Measurements from ENCODE around the gene ZNF367. TPM values are rescaled to one million over a fixed set of nuclear protein-coding genes. Genes with fewer than 3 reads are reported as not detected.

Gene ZNF367
- total and polyA plus RNA-seq, 9 of the 15 experiments (the other 6 are each of a cell fraction or from before 2014, with no cell fraction given): 2.7 to 14.4 (median 10.0) TPM

- H3K27ac ChIP-seq (ENCODE audit: extremely low read depth, low read depth, low read length): no peak overlapping the region
- H3K36me3 ChIP-seq (ENCODE audit: control insufficient read depth, insufficient read depth, low read length): no peaks in the 10 kb centered on the region
- DNase-seq (ENCODE audit: extremely low read depth in 1 of 4, low spot score in 3 of 4): no peak
- no peaks in the 10 kb centered on the region; the same call in 2 of the 3 replicates for H3K79me2 ChIP-seq (ENCODE audit: control insufficient read depth, insufficient read depth, low read length)
- H3K9me3 ChIP-seq (replicated peaks; ENCODE audit: control insufficient read depth, insufficient read depth, low read depth, low read length): no peaks in the 10 kb centered on the region
- 0 out of 4 replicates have a peak overlapping the region, but pooled peaks of 1 of the 2 experiments have one; percentile 14 for H3K9ac ChIP-seq (ENCODE audit: insufficient read depth in 1 of 2, low read depth in 2 of 2, low read length in 2 of 2)
- peaks cover 2 to 14% of the 10 kb centered on the region in 2 experiments; a peak in 2 of 5 replicates for H3K27me3 ChIP-seq (ENCODE audit: control insufficient read depth in 2 of 2, insufficient read depth in 2 of 2, low read length in 2 of 2)
- in situ Hi-C loops (cut with MboI): loop anchor here (25.0 kb wide), 1 partner anchor 213 kb away; the partner anchor contains the start of gene PRXL2C
- no peaks in the 10 kb centered on the region for H3K9me1 ChIP-seq (ENCODE audit: control insufficient read depth, insufficient read depth, low read length)
- ChIA-PET POLR2A (interaction anchor here (0.5 to 1.8 kb wide), 7 partner anchors 7 to 276 kb away, joined by 3 to 9 read pairs (median 5); no protein-coding TSS in a partner anchor), CTCF (ENCODE audit: low intra/inter-chr PET ratio) (no interaction called here)
- FAIRE-seq: no peak
- BruUV-seq (replicated peaks): no TSS peak
- peaks cover 2 to 18% of the 10 kb centered on the region in 2 experiments; a peak in 3 of 5 replicates for H3K4me1 ChIP-seq (replicated peaks in 1 of 2; ENCODE audit: control insufficient read depth in 2 of 2, insufficient read depth in 2 of 2, low read length in 2 of 2)
- peak overlapping the region; percentile 95 for H2AFZ ChIP-seq (ENCODE audit: low read depth, low read length)
- intact Hi-C loops (cut with micrococcal nuclease): loop anchor here (10.0 kb wide), 2 partner anchors 125 to 655 kb away; no protein-coding TSS in a partner anchor
- H3K4me3 ChIP-seq: peak overlapping the region; percentile 58
- no peaks in the 10 kb centered on the region for H4K20me1 ChIP-seq (replicated peaks; ENCODE audit: control insufficient read depth, insufficient read depth, low read length)
- peak; percentile 16 for ATAC-seq
- peak overlapping the region; percentile 97 for H3K4me2 ChIP-seq (ENCODE audit: insufficient read depth, low read length)
- no peak for TF ChIP-seq CHD4 (IDR thresholded peaks at IDR 0.05; ENCODE audit: insufficient read depth, insufficient replicate concordance, low read depth, low read length, poor library complexity, severe bottlenecking)
- no peak for TF ChIP-seq CHD2 (IDR thresholded peaks at IDR 0.05; ENCODE audit: low read depth, low read length)
- TF ChIP-seq RBM25 (IDR thresholded peaks at IDR 0.05; ENCODE audit: low read depth, low read length, severe bottlenecking): no peak
- TF ChIP-seq ZNF592 (IDR thresholded peaks at IDR 0.05): no peak
- TF ChIP-seq SMAD1 (IDR thresholded peaks at IDR 0.05; ENCODE audit: low read depth, low read length, partially characterized antibody): no peak
- TF ChIP-seq BACH1 (tag; IDR thresholded peaks at IDR 0.05): no peak
- WGBS (ENCODE audit: insufficient coverage, low coverage, missing lambda C conversion rate): 3% methylated on average over 7 of the region's 7 CpGs
These were observed 31.3 kb upstream of the ZNF367 start for GRCh38 chr9:96449523-96449844.

All from K562 (cell line).